Pancreas (tissue), 10 donors: ENCODE data around the gene UCK1. TPM values are rescaled to one million over a fixed set of nuclear protein-coding genes. Genes with fewer than 3 reads are reported as not detected.

Experiments
- ATAC-seq, 4 donors: fragments of 200-7000 bp; cut with Tn5 transposase; one replicate each; pipeline versions ENCODE4 v1.8.0 to v1.9.1; 2020; ENCODE audit warnings: mild to moderate bottlenecking in 4 of 4, moderate library complexity in 4 of 4
- DNase-seq, 6 donors: peaks; one replicate each; pipeline ENCODE4 v3.0.0-alpha.2; 2020
- FAIRE-seq: peaks from 2 replicates; lab custom pipeline; 2012; peaks lifted over from hg19 to GRCh38; lab: Jason Lieb, UNC
- H3K27ac ChIP-seq, 4 donors: fragments of 200-600 bp; sonication (generic); 1 replicate in 3 of 4; 2 replicates in 1 of 4; pipeline versions ENCODE4 v1.5.0 to v1.8.0; 2020
- H3K27me3 ChIP-seq, 4 donors: fragments of 200-600 bp; one replicate each; pipeline ENCODE4 v1.8.0; 2021
- H3K36me3 ChIP-seq, 3 donors: fragments of 200-600 bp; sonication (generic) in 1 of 3; one replicate each; pipeline versions ENCODE4 v1.5.0 to v1.8.0; 2020 to 2021
- H3K4me1 ChIP-seq, 3 donors: fragments of 200-600 bp; one replicate each; pipeline ENCODE4 v1.8.0; 2021
- H3K4me3 ChIP-seq, 4 donors: fragments of 200-600 bp; sonication (generic) in 2 of 4; one replicate each; pipeline versions ENCODE4 v1.5.0 to v1.8.0; 2020 to 2021
- H3K9me3 ChIP-seq, 4 donors: fragments of 200-600 bp; one replicate each; pipeline ENCODE4 v1.8.0; 2021
- WGBS, 2 donors: extraction: QIAGEN DNeasy Blood & Tissue Kit; methylation state at CpG; one replicate each; pipeline ENCODE4 v1.1.7; 2013; 5-methylcytosine and 5-hydroxymethylcytosine counted together
- intact Hi-C, 3 donors: fragments of 100-400 bp; cut with DNase I; formaldehyde crosslinking; loops; one replicate each; pipeline versions ENCODE4 v1.11.1 to v1.14.2; 2022
- polyA plus RNA-seq, 2 donors: library from polyadenylated mRNA; stranded (reverse); fragments of 200-250 nt; gene quantifications; one replicate each; pipeline ENCODE4 v1.2.3, GENCODE V29; 2013
- total RNA-seq, 6 donors: library from RNA; stranded (reverse); fragmentation: NEBNext Ultra II Directional in 4 of 6; extraction: Animal tissue kit (Norgen Biotek cat#: 25700) in 4 of 6; gene quantifications; one replicate each; pipeline versions ENCODE4 v1.2.1 to v1.2.4, GENCODE V29; 2021 to 2023
- TF ChIP-seq, protein P1 (sequence below), 4 donors: fragments of 200-600 bp; sonication (generic) in 3 of 4; IDR thresholded peaks; one replicate each; pipeline versions ENCODE4 v1.5.0 to v1.8.0; 2021; ENCODE audit warnings: antibody characterized with exemption in 4 of 4
- donor health status: healthy with polysubstance abuse.
- donor health status: DM: no; HTN: no; CAD: no; lungs with moderate emphysema.
- donor health status: DM: no; HTN: no; CAD: no.
- donor health status: control.
- donor health status: control.
- donor health status: Bipolar disorder and iron deficiency.
- donor health status: DM: yes; HTN: yes; CAD: no.
- donor health status: DM: no; HTN: no; CAD: no.
- donor health status: DM: no; HTN: no; CAD: no.
- donor health status: DM: yes; HTN: yes; CAD: no.

Gene UCK1
- total and polyA plus RNA-seq, 8 donors, result 11.2 to 31.2 (median 18.2) TPM

DNA sequence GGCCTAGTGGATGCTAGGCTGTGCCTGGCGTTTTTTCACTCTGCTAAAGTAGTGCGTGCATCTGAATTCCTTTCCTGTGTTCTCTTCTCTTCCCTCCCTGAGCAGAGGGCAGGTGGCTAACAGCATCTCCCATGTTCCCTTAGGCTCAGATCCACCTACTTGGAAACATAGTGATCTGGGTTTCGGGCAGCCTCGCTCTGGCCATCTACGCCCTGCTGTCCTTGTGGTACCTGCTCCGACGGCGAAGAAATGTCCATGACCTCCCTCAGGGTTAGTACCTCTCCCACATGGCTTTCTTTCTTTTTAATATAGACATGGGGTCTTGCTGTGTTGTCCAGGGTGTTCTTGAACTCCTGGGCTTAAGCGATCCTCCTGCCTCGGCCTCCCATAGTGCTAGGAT, 9.9 kb downstream of the UCK1 start:
- no peak overlapping the region for H3K27ac ChIP-seq
- no peaks in the 10 kb centered on the region for H3K9me3 ChIP-seq
- H3K4me1 ChIP-seq, result no peaks in the 10 kb centered on the region
- DNase-seq (no peak), ATAC-seq (no peak), FAIRE-seq (no peak)
- intact Hi-C loops, result no loop called here
- WGBS, 2 donors, result 89 to 95% methylated on average over 10 of the region's 10 CpGs
- no peak overlapping the region for H3K4me3 ChIP-seq
- peaks cover 0 to 69% (median 8%) of the 10 kb centered on the region in 3 donors for H3K36me3 ChIP-seq
- TF ChIP-seq, protein P1, sequence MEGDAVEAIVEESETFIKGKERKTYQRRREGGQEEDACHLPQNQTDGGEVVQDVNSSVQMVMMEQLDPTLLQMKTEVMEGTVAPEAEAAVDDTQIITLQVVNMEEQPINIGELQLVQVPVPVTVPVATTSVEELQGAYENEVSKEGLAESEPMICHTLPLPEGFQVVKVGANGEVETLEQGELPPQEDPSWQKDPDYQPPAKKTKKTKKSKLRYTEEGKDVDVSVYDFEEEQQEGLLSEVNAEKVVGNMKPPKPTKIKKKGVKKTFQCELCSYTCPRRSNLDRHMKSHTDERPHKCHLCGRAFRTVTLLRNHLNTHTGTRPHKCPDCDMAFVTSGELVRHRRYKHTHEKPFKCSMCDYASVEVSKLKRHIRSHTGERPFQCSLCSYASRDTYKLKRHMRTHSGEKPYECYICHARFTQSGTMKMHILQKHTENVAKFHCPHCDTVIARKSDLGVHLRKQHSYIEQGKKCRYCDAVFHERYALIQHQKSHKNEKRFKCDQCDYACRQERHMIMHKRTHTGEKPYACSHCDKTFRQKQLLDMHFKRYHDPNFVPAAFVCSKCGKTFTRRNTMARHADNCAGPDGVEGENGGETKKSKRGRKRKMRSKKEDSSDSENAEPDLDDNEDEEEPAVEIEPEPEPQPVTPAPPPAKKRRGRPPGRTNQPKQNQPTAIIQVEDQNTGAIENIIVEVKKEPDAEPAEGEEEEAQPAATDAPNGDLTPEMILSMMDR (IDR thresholded peaks at IDR 0.05), result no peak
- no peaks in the 10 kb centered on the region for H3K27me3 ChIP-seq

DNA sequence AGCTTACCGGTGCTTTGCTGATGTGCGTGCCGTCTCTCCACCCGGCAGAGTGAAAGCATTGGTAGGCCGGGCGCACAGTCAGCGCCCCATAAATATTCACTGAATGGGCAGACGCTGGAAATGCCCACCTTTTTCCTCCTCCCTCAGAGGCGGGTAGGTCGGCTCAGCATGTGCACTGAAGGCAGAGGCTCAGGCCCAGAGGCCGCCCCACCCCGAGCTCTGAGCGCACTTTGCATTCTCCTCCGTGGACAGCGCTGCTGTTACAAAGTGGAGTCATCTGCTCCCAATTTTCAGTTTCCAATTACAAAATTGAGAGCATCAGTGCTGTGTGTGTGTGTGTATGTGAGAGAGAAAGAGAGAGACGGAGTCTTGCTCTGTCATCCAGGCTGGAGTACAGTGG, 10.6 kb downstream of the UCK1 start:
- Histone ChIP-seq H3K4me1 (no peaks in the 10 kb centered on the region), H3K27ac (no peak overlapping the region), H3K4me3 (no peak overlapping the region), H3K36me3 (peaks cover 0 to 65% (median 8%) of the 10 kb centered on the region in 3 donors), H3K27me3 (no peaks in the 10 kb centered on the region), H3K9me3 (no peaks in the 10 kb centered on the region)
- FAIRE-seq (no peak), ATAC-seq (no peak), DNase-seq (no peak)
- intact Hi-C loops, result no loop called here
- TF ChIP-seq, protein P1 (IDR thresholded peaks at IDR 0.05), result no peak
- WGBS, 2 donors, result 80 to 81% methylated on average over 16 of the region's 16 CpGs

DNA sequence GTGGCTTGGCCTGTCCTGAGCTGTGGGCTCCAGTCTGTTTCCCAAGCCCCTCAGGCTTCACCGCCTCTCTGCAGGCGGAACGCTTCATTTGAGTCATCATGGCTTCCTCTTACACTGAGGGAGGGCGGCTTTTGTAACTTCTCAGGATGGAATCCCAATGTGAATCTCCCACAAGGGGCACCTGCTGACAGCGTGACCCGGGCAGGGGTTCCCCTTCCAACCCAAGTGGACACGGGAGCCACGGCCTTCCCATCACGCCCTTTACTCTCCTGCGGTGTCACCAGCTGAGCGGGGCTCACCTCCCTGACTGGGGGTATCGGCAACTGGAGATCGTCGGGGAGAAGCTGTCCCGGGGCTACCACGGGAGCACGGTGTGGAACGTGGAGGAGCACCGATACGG, 12.5 kb downstream of the UCK1 start:
- no peak overlapping the region for H3K4me3 ChIP-seq
- H3K9me3 ChIP-seq, result no peaks in the 10 kb centered on the region
- ATAC-seq (no peak), DNase-seq (no peak), FAIRE-seq (no peak)
- no peaks in the 10 kb centered on the region for H3K27me3 ChIP-seq
- TF ChIP-seq, protein P1 (IDR thresholded peaks at IDR 0.05), result no peak
- no peaks in the 10 kb centered on the region for H3K4me1 ChIP-seq
- no peak overlapping the region for H3K27ac ChIP-seq
- peaks cover 0 to 59% (median 8%) of the 10 kb centered on the region in 3 donors for H3K36me3 ChIP-seq
- intact Hi-C loops, result no loop called here
- 97% methylated on average over 20 of the region's 20 CpGs for WGBS, 2 donors

DNA sequence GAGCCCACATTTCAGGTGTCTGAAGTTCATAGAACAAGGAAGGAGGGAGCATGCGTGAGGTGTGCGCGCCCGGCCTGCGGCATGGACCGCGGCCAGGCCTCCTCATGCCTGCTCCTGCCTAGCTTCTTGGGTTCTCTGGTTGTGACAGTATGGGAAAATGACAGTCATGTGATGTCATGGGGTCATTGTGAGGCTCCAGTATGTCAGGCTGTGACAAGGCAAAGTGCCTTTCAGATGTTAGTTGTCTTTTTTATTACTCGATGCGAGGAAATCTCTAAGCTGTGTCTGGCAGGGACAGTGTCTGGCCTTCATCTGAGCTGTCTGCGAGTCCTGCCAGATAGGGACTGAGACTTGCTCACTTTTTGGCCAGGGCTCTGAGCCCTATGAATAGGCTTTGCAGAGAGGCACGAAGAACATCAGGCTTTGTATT, 13.3 kb downstream of the UCK1 start:
- no peak overlapping the region for H3K27ac ChIP-seq
- H3K4me3 ChIP-seq, result no peak overlapping the region
- H3K4me1 ChIP-seq, result no peaks in the 10 kb centered on the region
- TF ChIP-seq, protein P1 (IDR thresholded peaks at IDR 0.05), result no peak
- peaks cover 0 to 59% (median 8%) of the 10 kb centered on the region in 3 donors for H3K36me3 ChIP-seq
- 88 to 97% methylated on average over 11 of the region's 11 CpGs for WGBS, 2 donors
- no peak for DNase-seq
- no peak for ATAC-seq
- FAIRE-seq, result no peak
- intact Hi-C loops, result no loop called here
- H3K9me3 ChIP-seq, result no peaks in the 10 kb centered on the region
- no peaks in the 10 kb centered on the region for H3K27me3 ChIP-seq

DNA sequence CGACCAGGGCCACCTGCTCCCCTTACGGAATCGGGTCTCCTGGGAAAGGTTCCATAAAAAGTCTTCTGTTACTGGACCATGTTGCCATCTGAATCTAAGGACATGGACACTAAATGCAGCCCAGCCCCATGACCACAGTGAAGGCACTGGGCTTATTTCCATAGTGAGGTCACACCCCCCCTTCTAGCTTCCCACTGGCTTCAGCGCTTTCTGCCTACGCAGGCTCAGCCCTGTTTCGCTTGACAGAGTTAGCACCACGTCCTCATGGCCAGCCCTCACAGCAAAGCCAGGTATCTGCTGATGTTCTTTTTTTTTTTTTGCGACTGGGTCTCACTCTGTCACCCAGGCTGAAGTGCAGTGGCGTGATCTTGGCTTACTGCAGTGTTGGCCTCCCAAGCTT, 14.1 kb downstream of the UCK1 start:
- Histone ChIP-seq H3K36me3 (peaks cover 0 to 58% (median 8%) of the 10 kb centered on the region in 3 donors), H3K9me3 (no peaks in the 10 kb centered on the region), H3K27me3 (no peaks in the 10 kb centered on the region), H3K27ac (no peak overlapping the region), H3K4me3 (no peak overlapping the region), H3K4me1 (no peaks in the 10 kb centered on the region)
- FAIRE-seq (no peak), DNase-seq (no peak), ATAC-seq (no peak)
- WGBS, 2 donors, result 96% methylated on average over 9 of the region's 9 CpGs
- intact Hi-C loops, result no loop called here
- TF ChIP-seq, protein P1 (IDR thresholded peaks at IDR 0.05), result no peak
